NCI-H1694 (cell line): ENCODE data around the gene PLEKHN1.
"Not testable (repeated sequence)": the region's sequence is repeated elsewhere in the genome, so short reads cannot be mapped to it uniquely, and the experiment has no call there.

Source experiments
- DNase-seq: peaks from one replicate; lab custom pipeline; 2025; lab: John Stamatoyannopoulos, UW

The PLEKHN1 gene

GRCh38 chr1:993379-993995 is 27.2 kb downstream of the PLEKHN1 start:
- no peak for DNase-seq

- not testable (repeated sequence) for DNase-seq
Measured at GRCh38 chr1:994546-994945, 28.3 kb downstream of the PLEKHN1 start.

- no peak for DNase-seq
Measured at GRCh38 chr1:995665-996633, 29.7 kb downstream of the PLEKHN1 start.

GRCh38 chr1:996851-997712 is 30.8 kb downstream of the PLEKHN1 start:
- no peak for DNase-seq

- DNase-seq: no peak
Measured at GRCh38 chr1:997713-997992, 31.4 kb downstream of the PLEKHN1 start.

- DNase-seq: no peak
Measured at GRCh38 chr1:997993-998744, 31.9 kb downstream of the PLEKHN1 start.

- no peak for DNase-seq
Measured at GRCh38 chr1:998745-998994, 32.4 kb downstream of the PLEKHN1 start.

GRCh38 chr1:998995-999724 is 32.9 kb downstream of the PLEKHN1 start:
- no peak for DNase-seq

GRCh38 chr1:999725-1000356 is 33.6 kb downstream of the PLEKHN1 start, which contains the start of gene HES4:
Gene HES4, minus strand, starts transcription at chr1:1000097. Its CDS starts 124 bp downstream, at chr1:999973.
- peak; percentile 58 for DNase-seq

- peak; percentile 35 for DNase-seq
Measured at GRCh38 chr1:1000357-1001056, 34.2 kb downstream of the PLEKHN1 start.

- DNase-seq: no peak
Measured at GRCh38 chr1:1001057-1001783, 34.9 kb downstream of the PLEKHN1 start.

GRCh38 chr1:1003618-1004419 is 37.5 kb downstream of the PLEKHN1 start:
- DNase-seq: no peak

- DNase-seq: no peak
Measured at GRCh38 chr1:1004420-1004779, 38.1 kb downstream of the PLEKHN1 start.

GRCh38 chr1:1004780-1005697 is 38.8 kb downstream of the PLEKHN1 start:
- DNase-seq: no peak

- no peak for DNase-seq
Measured at GRCh38 chr1:1005774-1006304, 39.6 kb downstream of the PLEKHN1 start.

GRCh38 chr1:1006305-1007159 is 40.2 kb downstream of the PLEKHN1 start:
- DNase-seq: no peak
